Measurements from ENCODE around the gene CTSA.

DNA sequence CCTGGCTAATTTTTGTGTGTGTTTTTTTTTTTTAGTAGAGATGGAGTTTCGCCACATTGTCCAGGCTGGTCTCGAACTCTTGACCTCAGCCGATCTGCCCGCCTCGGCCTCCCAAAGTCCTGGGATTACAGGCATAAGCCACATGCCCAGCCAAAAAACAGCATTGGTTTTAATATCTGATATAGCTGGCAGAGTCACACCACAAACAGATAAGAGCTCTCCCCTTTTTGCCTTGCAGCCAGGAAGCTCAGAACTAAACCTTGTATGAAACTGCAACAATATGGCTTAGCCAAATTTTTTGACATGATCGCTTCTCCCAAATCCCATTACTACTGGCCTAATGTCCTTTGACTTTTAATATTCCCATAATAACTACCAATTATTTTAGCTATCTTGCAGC, 38.8 kb upstream of the CTSA start:
- TF ChIP-seq, protein P1, sequence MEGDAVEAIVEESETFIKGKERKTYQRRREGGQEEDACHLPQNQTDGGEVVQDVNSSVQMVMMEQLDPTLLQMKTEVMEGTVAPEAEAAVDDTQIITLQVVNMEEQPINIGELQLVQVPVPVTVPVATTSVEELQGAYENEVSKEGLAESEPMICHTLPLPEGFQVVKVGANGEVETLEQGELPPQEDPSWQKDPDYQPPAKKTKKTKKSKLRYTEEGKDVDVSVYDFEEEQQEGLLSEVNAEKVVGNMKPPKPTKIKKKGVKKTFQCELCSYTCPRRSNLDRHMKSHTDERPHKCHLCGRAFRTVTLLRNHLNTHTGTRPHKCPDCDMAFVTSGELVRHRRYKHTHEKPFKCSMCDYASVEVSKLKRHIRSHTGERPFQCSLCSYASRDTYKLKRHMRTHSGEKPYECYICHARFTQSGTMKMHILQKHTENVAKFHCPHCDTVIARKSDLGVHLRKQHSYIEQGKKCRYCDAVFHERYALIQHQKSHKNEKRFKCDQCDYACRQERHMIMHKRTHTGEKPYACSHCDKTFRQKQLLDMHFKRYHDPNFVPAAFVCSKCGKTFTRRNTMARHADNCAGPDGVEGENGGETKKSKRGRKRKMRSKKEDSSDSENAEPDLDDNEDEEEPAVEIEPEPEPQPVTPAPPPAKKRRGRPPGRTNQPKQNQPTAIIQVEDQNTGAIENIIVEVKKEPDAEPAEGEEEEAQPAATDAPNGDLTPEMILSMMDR (IDR thresholded peaks at IDR 0.05; ENCODE audit: poor library complexity) = no peak
- TF ChIP-seq EZH2 (IDR thresholded peaks at IDR 0.05; ENCODE audit: borderline replicate concordance) (no peak), EZH2phosphoT487 (IDR thresholded peaks at IDR 0.05; ENCODE audit: low read depth, severe bottlenecking, unreplicated experiment) (no peak)

All from hepatocyte (in vitro differentiated cells).